Fibroblast of villous mesenchyme (primary cell): Measurements from ENCODE around the gene MMAB. TPM values are rescaled to one million over a fixed set of nuclear protein-coding genes. Genes with fewer than 3 reads are reported as not detected.

Experiments
- DNase-seq: peaks from one replicate; pipeline ENCODE4 v3.0.0-alpha.2; 2010; ENCODE audit warnings: low read depth
- H3K4me3 ChIP-seq: 2 replicates; pipeline ENCODE4 v1.5.1; 2011; ENCODE audit warnings: low read depth, mild to moderate bottlenecking, low read length
- CTCF ChIP-seq: IDR thresholded peaks from 2 replicates; pipeline ENCODE4 v1.5.1; 2012; ENCODE audit warnings: low read depth, mild to moderate bottlenecking, low read length; ENCODE audit not compliant: insufficient read depth
- total RNA-seq: library from RNA; depleted of rRNA; stranded (reverse); fragments of >200 nt; gene quantifications from 2 replicates; pipeline ENCODE4 v1.2.3, GENCODE V29; 2012

Gene MMAB
- total RNA-seq, 1 donor = 34.1 TPM

- DNase-seq = no peak
- TF ChIP-seq CTCF = no peak
- no peak overlapping the region for H3K4me3 ChIP-seq
These were observed 36.0 kb upstream of the MMAB start for GRCh38 chr12:109609342-109609741.

- no peak for DNase-seq
- TF ChIP-seq CTCF = no peak
- H3K4me3 ChIP-seq = no peak overlapping the region
These were observed 35.5 kb upstream of the MMAB start for GRCh38 chr12:109608793-109609192.

- no peak overlapping the region for H3K4me3 ChIP-seq
- no peak for DNase-seq
- TF ChIP-seq CTCF = no peak
These were observed 35.0 kb upstream of the MMAB start for GRCh38 chr12:109608270-109608669.

- no peak for TF ChIP-seq CTCF
- H3K4me3 ChIP-seq = no peak overlapping the region
- DNase-seq = no peak
These were observed 34.3 kb upstream of the MMAB start for GRCh38 chr12:109607618-109608017.

- TF ChIP-seq CTCF = no peak
- H3K4me3 ChIP-seq = no peak overlapping the region
- no peak for DNase-seq
These were observed 33.2 kb upstream of the MMAB start for GRCh38 chr12:109606320-109607028.

- TF ChIP-seq CTCF = no peak
- DNase-seq = no peak
- H3K4me3 ChIP-seq = no peak overlapping the region
These were observed 32.4 kb upstream of the MMAB start for GRCh38 chr12:109605599-109606228.

- no peak for TF ChIP-seq CTCF
- DNase-seq = no peak
- no peak overlapping the region for H3K4me3 ChIP-seq
These were observed 31.7 kb upstream of the MMAB start for GRCh38 chr12:109605016-109605415.
